Panc1 (cell line): ENCODE measurements around the gene TIRAP. TPM values are rescaled to one million over a fixed set of nuclear protein-coding genes. Genes with fewer than 3 reads are reported as not detected.

Experiments
- ATAC-seq: fragments of 200-7000 bp; cut with Tn5 transposase; 2 replicates; pipeline ENCODE4 v1.9.1; 2020; ENCODE audit warnings: mild to moderate bottlenecking, moderate library complexity
- BruUV-seq: library from RNA; stranded (reverse); fragments of 400-500 nt; replicated peaks from 2 replicates; lab custom pipeline; 2021; lab: Mats Ljungman, UMichigan
- CTCF ChIA-PET: fragments of 300-600 bp; sonication (Branson Sonifier 250); formaldehyde crosslinking; loops from one replicate; lab custom pipeline; 2022; ENCODE audit warnings: antibody characterized with exemption; lab: Charles Lee
- POLR2A ChIA-PET: fragments of 300-600 bp; sonication (Branson Sonifier 250); formaldehyde crosslinking; loops from one replicate; lab custom pipeline; 2022; ENCODE audit warnings: antibody characterized with exemption; lab: Charles Lee
- DNase-seq: peaks from one replicate; pipeline ENCODE4 v3.0.0-alpha.2; 2010; ENCODE audit warnings: low read depth, low spot score
- H3K27ac ChIP-seq: 2 replicates; pipeline ENCODE4 v1.5.1; 2011; ENCODE audit warnings: mild to moderate bottlenecking, low read length, inconsistent platforms
- H3K27me3 ChIP-seq: fragments of 200-500 bp; sonication (Bioruptor generic); 2 replicates; pipeline ENCODE4 v1.6.0; 2014; ENCODE audit warnings: low read length, inconsistent platforms; ENCODE audit not compliant: control insufficient read depth, insufficient read depth
- H3K36me3 ChIP-seq: fragments of 200-500 bp; sonication (Bioruptor generic); 2 replicates; pipeline ENCODE4 v1.5.1; 2014; ENCODE audit warnings: inconsistent platforms, mild to moderate bottlenecking, low read length, moderate library complexity; ENCODE audit not compliant: control insufficient read depth, insufficient read depth
- H3K4me1 ChIP-seq: 2 replicates; pipeline ENCODE4 v1.5.1; 2011; ENCODE audit warnings: inconsistent platforms, mild to moderate bottlenecking, low read length, moderate library complexity; ENCODE audit not compliant: control insufficient read depth, insufficient read depth
- H3K4me3 ChIP-seq, 2 experiments: 2 replicates each; pipeline ENCODE4 v1.5.1; 2011 to 2012; ENCODE audit warnings: low read depth in 2 of 2, low read length in 2 of 2, mild to moderate bottlenecking in 2 of 2, inconsistent platforms in 1 of 2, moderate library complexity in 1 of 2
- H3K9me3 ChIP-seq: fragments of 200-500 bp; sonication (Bioruptor generic); 2 replicates; pipeline ENCODE4 v1.5.1; 2014; ENCODE audit warnings: low read depth, mild to moderate bottlenecking, inconsistent platforms, low read length, moderate library complexity; ENCODE audit not compliant: control insufficient read depth, insufficient read depth
- POLR2AphosphoS5 ChIP-seq: IDR thresholded peaks from 2 replicates; pipeline ENCODE4 v1.6.1; 2012; ENCODE audit warnings: mild to moderate bottlenecking, low read depth, low read length, moderate library complexity
- REST ChIP-seq, 2 experiments: IDR thresholded peaks; 2 replicates each; pipeline ENCODE4 v1.6.1; 2011 to 2012; ENCODE audit warnings: low read depth in 2 of 2, control low read depth in 1 of 2, low read length in 1 of 2, mild to moderate bottlenecking in 1 of 2, moderate library complexity in 1 of 2; ENCODE audit not compliant: insufficient read depth in 1 of 2
- SIN3A ChIP-seq: IDR thresholded peaks from 2 replicates; pipeline ENCODE4 v1.6.1; 2012; ENCODE audit warnings: low read depth, mild to moderate bottlenecking, low read length, moderate library complexity, borderline replicate concordance; ENCODE audit not compliant: insufficient read depth
- TCF7L2 ChIP-seq: IDR thresholded peaks from 2 replicates; pipeline ENCODE4 v1.6.1; 2011; ENCODE audit warnings: mild to moderate bottlenecking, low read depth, low read length, inconsistent platforms
- in situ Hi-C: cut with HindIII; loops from 2 replicates; pipeline ENCODE4 v1.10.0; 2016; ENCODE audit warnings: low sequenced_read_pairs, low pct_unique_long_range_greater_than_20kb
- intact Hi-C: fragments of 100-400 bp; cut with micrococcal nuclease; formaldehyde crosslinking; loops from one replicate; pipeline ENCODE4 v1.10.0; 2022; ENCODE audit not compliant: unreplicated experiment
- total RNA-seq: library from RNA; stranded (reverse); gene quantifications from one replicate; pipeline ENCODE4 v1.2.1, GENCODE V29; 2021; ENCODE audit not compliant: unreplicated experiment
- TF ChIP-seq, protein P1 (sequence below): fragments of 450-650 bp; IDR thresholded peaks from 2 replicates; pipeline ENCODE4 v1.5.1; 2017; ENCODE audit warnings: mild to moderate bottlenecking

The TIRAP gene
- total RNA-seq, 1 experiment from 2014 or later = 19.3 TPM

GRCh38 chr11:126257144-126257543 is 25.7 kb upstream of the TIRAP start:
- intact Hi-C loops = no loop called here
- no peak for DNase-seq
- H3K9me3 ChIP-seq = no peaks in the 10 kb centered on the region
- TSS peak; percentile 43 for BruUV-seq
- ATAC-seq = no peak
- H3K27ac ChIP-seq = no peak overlapping the region
- no peaks in the 10 kb centered on the region for H3K27me3 ChIP-seq
- peaks cover 8% of the 10 kb centered on the region for H3K36me3 ChIP-seq
- in situ Hi-C loops = no loop called here
- no peaks in the 10 kb centered on the region for H3K4me1 ChIP-seq
- CTCF ChIA-PET = no interaction called here
- no peak for TF ChIP-seq POLR2AphosphoS5
- no peak for TF ChIP-seq TCF7L2
- TF ChIP-seq, protein P1, sequence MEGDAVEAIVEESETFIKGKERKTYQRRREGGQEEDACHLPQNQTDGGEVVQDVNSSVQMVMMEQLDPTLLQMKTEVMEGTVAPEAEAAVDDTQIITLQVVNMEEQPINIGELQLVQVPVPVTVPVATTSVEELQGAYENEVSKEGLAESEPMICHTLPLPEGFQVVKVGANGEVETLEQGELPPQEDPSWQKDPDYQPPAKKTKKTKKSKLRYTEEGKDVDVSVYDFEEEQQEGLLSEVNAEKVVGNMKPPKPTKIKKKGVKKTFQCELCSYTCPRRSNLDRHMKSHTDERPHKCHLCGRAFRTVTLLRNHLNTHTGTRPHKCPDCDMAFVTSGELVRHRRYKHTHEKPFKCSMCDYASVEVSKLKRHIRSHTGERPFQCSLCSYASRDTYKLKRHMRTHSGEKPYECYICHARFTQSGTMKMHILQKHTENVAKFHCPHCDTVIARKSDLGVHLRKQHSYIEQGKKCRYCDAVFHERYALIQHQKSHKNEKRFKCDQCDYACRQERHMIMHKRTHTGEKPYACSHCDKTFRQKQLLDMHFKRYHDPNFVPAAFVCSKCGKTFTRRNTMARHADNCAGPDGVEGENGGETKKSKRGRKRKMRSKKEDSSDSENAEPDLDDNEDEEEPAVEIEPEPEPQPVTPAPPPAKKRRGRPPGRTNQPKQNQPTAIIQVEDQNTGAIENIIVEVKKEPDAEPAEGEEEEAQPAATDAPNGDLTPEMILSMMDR = no peak
- no peak for TF ChIP-seq REST (IDR thresholded peaks at IDR 0.05; ENCODE audit: insufficient read depth in 1 of 2, low read depth in 2 of 2, low read length in 1 of 2)
- TF ChIP-seq SIN3A = no peak
- POLR2A ChIA-PET = no interaction called here
- no peak overlapping the region for H3K4me3 ChIP-seq

DNA sequence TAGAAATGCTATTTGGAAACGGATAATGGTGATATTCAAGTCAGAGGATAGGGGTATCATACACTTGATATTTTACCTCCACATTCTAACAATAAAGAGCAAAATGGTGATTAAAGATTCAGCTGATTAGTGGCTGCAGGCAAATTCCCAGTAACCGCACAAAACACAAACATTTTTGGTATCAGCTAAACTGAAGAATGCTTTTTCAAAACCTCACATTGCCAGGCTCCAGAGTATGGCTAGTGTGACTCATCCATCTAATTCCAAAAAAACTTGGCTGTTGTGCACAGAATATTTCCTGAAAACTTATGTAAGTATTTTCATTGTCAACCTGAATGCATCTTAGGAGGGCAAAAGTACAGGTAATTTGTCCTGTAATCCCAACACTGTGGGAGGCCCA is 25.1 kb upstream of the TIRAP start:
- no peaks in the 10 kb centered on the region for H3K27me3 ChIP-seq
- DNase-seq = no peak
- intact Hi-C loops = no loop called here

More for the DNA sequence above, 25.1 kb upstream of the TIRAP start:
- peaks cover 8% of the 10 kb centered on the region for H3K36me3 ChIP-seq
- no peak overlapping the region for H3K4me3 ChIP-seq
- H3K4me1 ChIP-seq = no peaks in the 10 kb centered on the region
- CTCF ChIA-PET = interaction anchor here (0.7 kb wide), 1 partner anchor 17 kb away, joined by 4 read pairs; no protein-coding TSS in a partner anchor
- in situ Hi-C loops = no loop called here
- H3K27ac ChIP-seq = no peak overlapping the region
- ATAC-seq = no peak
- POLR2A ChIA-PET = no interaction called here
- H3K9me3 ChIP-seq = no peaks in the 10 kb centered on the region
- no TSS peak for BruUV-seq
- TF ChIP-seq POLR2AphosphoS5 = no peak
- no peak for TF ChIP-seq REST (IDR thresholded peaks at IDR 0.05; ENCODE audit: insufficient read depth in 1 of 2, low read depth in 2 of 2, low read length in 1 of 2)
- TF ChIP-seq, protein P1 = no peak
